ENCODE data around the gene LNP1.

LNP1 gene

DNA sequence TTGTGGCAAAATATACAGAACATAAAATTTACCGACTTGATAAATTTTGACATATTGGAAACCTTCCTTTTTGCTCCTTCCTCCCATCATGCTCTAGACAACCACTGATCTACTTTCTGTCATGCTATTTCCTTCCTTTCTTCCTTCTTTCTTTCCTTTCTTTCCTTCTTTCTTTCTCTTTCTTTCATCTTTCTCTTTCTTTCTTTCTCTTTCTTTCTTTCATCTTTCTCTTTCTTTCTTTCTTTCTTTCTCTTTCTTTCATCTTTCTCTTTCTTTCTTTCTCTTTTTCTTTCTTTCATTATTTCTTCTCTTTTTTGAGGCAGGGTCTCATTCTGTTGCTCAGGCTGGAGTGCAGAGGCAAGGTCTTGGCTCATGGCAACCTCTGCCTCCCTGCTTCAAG, 82.2 kb downstream of the LNP1 start:
- no peak for DNase-seq

DNA sequence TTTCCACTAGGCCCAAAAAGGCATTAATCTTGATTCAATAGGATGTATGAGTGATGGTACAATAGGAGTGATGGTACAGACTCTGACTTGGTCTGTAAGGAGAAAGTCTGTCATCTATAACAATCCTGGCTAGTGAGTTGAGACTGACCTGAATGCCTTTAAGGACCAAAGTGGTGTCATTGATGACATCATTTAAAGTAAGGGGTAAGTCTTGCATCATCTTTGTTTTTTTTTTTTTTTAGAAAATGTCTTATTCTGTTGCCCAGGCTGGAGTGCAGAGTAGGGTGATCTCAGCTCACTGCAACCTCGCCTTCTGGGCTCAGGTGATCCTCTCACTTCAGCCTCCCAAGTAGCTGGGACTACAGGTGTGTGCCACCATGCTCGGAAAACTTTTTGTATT, 85.5 kb downstream of the LNP1 start:
- DNase-seq = no peak

DNA sequence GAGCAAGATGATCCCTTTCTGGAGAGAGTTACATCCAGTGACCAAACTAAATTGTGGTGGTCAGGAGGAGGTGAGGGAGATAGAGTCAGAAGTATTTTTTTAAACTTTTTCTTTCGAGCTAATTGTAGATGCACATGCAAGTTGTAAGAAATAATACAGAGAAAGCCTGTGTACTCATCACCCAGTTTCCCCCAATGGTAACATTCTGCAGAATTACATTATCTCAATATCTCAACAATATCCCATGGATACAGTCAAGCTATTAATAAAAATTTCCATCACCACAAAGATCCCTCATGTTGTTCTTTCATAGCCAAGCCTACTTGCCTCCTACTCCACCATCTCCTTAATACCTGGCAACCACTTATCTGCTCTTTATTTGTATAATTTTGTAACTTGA, 87.8 kb downstream of the LNP1 start:
- DNase-seq = no peak

DNA sequence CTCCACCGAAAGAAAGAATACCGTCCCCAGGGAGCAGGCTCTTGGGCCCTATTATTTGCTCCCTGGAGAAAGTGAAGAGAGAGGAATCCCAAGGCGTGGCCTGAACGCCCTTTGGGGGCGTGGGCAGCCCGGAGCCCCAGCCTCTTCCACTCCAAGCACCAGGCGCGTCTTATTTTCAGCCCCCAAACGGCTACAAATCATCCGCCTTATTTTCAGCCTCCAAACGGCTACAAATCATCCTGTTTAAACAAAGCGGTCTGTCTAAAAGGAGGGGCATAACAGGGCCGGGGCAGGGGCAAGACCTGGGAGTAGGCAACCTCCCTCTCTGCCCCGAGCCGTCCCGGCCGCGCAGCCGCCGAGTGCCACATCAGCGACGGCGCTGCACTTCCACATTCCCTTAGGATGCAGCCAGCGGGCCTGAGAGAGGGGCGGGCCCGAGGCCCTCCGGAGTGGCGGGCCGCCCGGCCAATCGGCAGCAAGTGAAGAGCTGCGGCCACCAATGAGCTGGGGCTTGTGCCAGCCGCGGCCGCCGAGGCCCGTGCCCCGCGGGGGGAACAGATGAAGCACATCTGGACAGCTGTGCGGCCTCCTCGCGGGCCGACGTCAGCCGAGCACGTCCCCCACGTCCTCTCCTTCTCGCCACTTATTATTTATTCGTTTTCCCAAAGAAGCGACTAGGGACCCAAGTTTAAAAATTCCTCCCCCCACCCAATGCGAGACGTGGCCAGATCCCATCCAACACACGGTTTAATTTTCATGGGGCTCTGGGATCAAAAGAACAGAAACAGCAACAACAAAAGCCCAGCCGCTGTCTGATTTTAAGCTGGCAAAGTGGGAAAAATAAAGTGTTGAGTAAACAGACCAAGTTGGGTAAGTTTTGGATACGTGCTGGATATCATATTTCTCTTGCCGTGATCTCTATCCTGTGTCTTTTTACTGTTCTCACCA, 91.0 kb downstream of the LNP1 start, which contains the start of gene TMEM45A:
Gene TMEM45A (plus strand): TSS at position 561 of the 948 bp plus-strand sequence. CDS start 62,593 bp downstream, outside the sequence.
- peak; percentile 64 for DNase-seq

DNA sequence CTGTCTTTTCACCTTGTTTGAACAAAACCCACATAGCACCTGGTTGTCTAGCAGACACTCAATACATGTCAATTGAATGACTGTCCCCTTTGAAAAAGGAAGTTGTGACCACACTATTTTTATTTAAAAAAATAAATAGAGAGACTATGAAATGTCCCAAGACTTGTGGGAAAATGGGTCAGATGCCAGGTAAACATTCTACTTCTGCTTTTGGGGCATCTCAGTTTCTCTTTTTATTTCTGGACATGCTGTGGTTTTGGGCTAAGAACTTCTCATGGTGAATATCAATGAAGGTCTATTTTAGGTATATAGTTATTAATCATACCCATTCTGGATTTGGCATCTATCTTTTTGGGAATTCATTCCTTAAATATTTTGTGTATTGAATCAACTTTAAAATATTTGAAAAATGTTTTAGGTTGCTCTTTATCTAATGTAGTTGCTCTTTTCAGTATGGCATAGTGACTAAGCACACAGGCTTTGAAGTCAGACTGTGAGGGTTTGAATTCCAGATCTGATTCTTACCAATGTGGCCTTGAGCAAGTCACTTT, 95.4 kb downstream of the LNP1 start:
- DNase-seq = no peak

DNA sequence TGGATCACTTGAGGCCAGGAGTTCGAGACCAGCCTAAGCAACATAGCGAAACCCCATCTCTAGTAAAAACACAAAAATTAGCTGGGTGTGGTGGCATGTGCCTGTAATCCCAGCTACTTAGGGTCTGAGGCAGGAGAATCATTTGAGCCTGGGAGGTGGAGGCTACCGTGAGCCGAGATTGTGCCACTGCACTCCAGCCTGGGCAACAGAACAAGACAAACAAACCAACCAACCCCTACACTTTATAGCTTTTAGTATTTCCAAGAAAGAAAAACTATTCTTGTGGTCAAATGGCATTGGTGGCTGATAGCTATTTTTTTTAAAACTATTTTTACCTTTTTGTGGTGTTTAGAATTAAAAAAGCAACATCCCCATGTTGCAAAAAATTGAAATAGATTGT, 98.3 kb downstream of the LNP1 start:
- DNase-seq = no peak

DNA sequence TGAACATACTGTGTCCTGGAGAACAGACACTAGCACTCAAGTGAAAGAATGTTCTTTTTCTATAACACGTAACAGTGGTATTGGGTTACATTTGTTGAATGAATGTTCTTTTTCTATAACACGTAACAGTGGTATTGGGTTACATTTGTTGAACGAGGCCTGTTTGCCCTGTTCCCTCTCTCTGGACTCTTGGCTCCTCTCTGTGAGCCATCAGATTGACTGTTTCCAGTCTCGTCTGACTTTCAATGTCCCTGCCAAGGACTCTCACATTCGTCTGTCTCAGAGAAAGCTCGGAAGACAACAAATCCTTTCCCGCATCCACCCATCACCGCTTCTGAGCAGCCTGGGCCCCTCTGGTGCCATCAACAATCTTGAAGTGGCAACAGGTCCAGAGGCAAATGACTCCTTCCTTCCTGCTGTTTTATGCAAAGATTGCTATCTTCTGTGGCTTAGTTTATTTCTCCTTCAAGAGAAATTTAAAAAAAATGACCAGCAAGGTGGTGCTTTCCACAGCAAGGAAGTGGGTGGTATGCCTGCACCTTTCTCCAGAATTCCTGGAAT, 99.1 kb downstream of the LNP1 start:
- DNase-seq = no peak

DNA sequence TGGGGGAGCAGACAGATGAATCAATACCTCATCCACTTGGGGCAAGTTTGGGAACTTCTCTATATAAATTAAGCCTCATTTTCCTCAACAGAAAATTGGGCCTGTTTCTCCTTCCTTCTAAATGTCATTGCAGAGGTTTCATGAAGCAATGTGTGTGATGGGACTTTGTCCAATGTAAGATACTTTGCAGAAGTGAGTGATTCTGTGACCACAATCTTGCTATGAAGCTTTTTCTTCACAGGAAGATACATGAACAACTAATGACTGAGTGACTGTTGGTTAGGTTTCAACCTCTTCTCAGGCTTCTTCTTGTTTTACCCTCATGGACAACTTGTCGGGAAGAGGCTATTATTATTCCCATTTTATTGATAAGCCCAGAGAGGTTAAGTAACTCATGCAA, 102.1 kb downstream of the LNP1 start:
- DNase-seq = no peak
